Activated CD8-positive, alpha-beta memory T cell treated with anti-CD3 and anti-CD28 coated beads, Interleukin-2, amount 10 ng/mL, durations not matched to agents 7 days and 5 days (primary cell): ENCODE data around the gene TEKTIP1. TPM values are rescaled to one million over a fixed set of nuclear protein-coding genes. Genes with fewer than 3 reads are reported as not detected.

Experiments used
- ATAC-seq: fragments of 150-1000 bp; cut with Tn5 transposase; one replicate; pipeline ENCODE4 v1.10.0; 2021; ENCODE audit warnings: moderate library complexity
- CTCF ChIA-PET: fragments of 350-600 bp; sonication (Branson Sonifier 250); formaldehyde crosslinking; loops from one replicate; lab custom pipeline; 2021; ENCODE audit warnings: antibody characterized with exemption; lab: Charles Lee
- DNase-seq: peaks from one replicate; pipeline ENCODE4 v3.0.0-alpha.2; 2020
- H3K27ac Mint-ChIP-seq: one replicate; pipeline ENCODE4 v1.8.0; 2021; ENCODE audit warnings: mild to moderate bottlenecking, mixed read lengths
- H3K27me3 Mint-ChIP-seq: one replicate; pipeline ENCODE4 v1.8.0; 2021; ENCODE audit warnings: mixed read lengths
- H3K36me3 Mint-ChIP-seq: one replicate; pipeline ENCODE4 v1.8.0; 2021; ENCODE audit warnings: mild to moderate bottlenecking, mixed read lengths
- H3K4me1 Mint-ChIP-seq: one replicate; pipeline ENCODE4 v1.8.0; 2021; ENCODE audit warnings: mixed read lengths
- H3K4me3 Mint-ChIP-seq: one replicate; pipeline ENCODE4 v1.8.0; 2021; ENCODE audit warnings: mild to moderate bottlenecking, moderate library complexity, mixed read lengths
- H3K9me3 Mint-ChIP-seq: one replicate; pipeline ENCODE4 v1.8.0; 2022; ENCODE audit warnings: low read depth, mixed read lengths
- total RNA-seq, 2 experiments: library from RNA; stranded (reverse); gene quantifications; one replicate each; pipeline ENCODE4 v1.2.3, GENCODE V29; 2021

Gene TEKTIP1
- total RNA-seq, 2 experiments from 2014 or later: 5.7 to 7.2 TPM

DNA sequence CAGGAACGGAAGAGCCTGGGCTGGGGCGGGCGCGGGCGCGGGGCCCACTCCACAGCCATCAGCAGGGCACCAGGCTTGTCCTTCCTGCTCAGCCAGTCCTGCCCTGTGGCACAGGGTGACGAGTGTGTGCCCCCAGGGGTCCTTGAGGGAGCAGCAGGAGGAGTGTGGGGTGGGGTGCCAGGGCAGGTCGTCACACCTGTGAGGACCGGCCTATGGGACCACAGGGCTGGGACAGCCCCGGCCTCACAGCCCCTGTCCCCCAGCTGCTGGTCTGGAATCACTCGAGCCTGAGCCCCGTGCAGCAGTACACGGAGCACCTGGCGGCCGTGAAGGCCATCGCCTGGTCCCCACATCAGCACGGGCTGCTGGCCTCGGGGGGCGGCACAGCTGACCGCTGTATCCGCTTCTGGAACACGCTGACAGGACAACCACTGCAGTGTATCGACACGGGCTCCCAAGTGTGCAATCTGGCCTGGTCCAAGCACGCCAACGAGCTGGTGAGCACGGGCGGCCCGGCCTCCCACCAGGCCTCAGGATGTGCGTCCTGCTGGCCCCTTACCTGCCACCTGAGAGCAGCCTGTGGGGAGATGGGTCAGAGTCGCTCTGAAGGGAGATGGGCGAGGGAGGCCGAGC is 6.7 kb upstream of the TEKTIP1 start:
- ATAC-seq (no peak), DNase-seq (no peak)
- no peak overlapping the region for H3K4me3 Mint-ChIP-seq
- no peaks in the 10 kb centered on the region for H3K4me1 Mint-ChIP-seq
- H3K36me3 Mint-ChIP-seq: peaks cover 18% of the 10 kb centered on the region
- CTCF ChIA-PET: interaction anchor here (1.2 kb wide), 1 partner anchor 13 kb away, joined by 4 read pairs; no protein-coding TSS in a partner anchor
- H3K27me3 Mint-ChIP-seq: no peaks in the 10 kb centered on the region
- H3K27ac Mint-ChIP-seq: no peak overlapping the region
- H3K9me3 Mint-ChIP-seq: no peaks in the 10 kb centered on the region

DNA sequence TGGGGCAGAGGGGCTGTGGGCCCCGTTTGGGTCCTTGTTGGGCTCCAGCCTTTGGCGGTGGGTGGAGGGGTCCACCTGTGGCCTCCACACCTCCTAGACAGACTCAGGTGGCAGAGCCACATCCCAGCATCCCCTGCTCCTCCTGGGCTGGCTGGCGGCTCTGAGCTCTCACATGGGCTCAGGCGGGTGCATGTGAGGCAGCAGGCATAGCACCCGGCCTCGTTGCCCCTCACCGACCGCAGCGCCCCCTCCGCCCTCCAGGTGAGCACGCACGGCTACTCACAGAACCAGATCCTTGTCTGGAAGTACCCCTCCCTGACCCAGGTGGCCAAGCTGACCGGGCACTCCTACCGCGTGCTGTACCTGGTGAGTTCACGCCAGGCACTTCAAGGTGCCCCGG is 5.9 kb upstream of the TEKTIP1 start:
- Mint-ChIP-seq H3K36me3 (peaks cover 18% of the 10 kb centered on the region), H3K4me3 (no peak overlapping the region), H3K27ac (no peak overlapping the region), H3K9me3 (no peaks in the 10 kb centered on the region), H3K27me3 (no peaks in the 10 kb centered on the region), H3K4me1 (no peaks in the 10 kb centered on the region)
- DNase-seq (no peak), ATAC-seq (no peak)
- CTCF ChIA-PET: no interaction called here

DNA sequence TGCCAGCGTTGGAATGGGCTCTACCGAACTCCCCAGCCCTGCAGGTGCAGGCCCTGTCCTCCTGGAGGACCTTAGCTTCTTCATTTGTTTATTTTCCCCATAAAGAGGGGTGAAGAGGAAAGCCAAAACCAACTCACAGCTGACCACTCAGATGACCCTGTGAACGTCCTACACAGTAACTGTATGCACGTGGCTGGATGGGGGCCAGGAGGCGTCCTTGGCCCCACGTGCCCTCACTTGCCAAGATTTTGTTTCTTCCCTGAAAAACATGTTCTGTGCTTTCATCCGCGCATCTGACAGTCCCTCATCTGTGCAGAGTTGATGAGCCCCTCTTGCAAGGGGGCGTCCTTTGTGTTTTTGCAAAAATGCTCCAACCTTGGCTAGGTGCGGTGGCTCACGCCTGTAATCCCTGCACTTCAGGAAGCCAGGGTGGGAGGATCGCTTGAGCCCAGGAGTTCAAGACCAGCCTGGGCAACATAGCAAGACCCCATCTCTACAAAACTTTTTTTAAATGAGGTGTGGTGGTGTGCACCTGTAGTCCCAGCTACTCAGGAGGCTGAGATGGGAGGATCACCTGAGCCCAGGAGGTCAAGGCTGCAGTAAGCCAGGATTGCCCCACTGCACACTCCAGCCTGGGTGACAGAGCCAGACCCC is 5.3 kb upstream of the TEKTIP1 start:
- no peak for ATAC-seq

DNA sequence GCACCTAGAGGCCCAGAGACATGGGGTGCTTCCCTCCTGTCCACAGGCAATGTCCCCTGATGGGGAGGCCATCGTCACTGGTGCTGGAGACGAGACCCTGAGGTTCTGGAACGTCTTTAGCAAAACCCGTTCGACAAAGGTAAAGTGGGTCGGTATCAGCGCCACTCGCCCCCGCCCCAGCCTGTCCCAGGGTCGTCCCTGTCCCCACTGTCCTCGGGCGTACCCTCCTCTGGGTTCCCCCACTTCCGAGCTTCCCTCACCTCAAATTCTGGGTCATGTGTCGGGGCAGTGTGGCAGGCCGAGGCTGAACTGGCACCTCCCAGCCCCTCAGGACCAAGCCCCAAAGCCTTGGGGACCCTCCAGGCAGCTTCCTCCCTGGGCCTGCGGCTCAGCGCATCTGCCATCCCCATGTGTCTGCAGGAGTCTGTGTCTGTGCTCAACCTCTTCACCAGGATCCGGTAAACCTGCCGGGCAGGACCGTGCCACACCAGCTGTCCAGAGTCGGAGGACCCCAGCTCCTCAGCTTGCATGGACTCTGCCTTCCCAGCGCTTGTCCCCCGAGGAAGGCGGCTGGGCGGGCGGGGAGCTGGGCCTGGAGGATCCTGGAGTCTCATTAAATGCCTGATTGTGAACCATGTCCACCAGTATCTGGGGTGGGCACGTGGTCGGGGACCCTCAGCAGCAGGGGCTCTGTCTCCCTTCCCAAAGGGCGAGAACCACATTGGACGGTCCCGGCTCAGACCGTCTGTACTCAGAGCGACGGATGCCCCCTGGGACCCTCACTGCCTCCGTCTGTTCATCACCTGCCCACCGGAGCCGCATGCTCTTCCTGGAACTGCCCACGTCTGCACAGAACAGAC is 4.4 kb upstream of the TEKTIP1 start:
- Mint-ChIP-seq H3K36me3 (peaks cover 20% of the 10 kb centered on the region), H3K27me3 (no peaks in the 10 kb centered on the region), H3K27ac (no peak overlapping the region), H3K4me3 (no peak overlapping the region), H3K9me3 (peaks cover under 1% of the 10 kb centered on the region), H3K4me1 (no peaks in the 10 kb centered on the region)
- CTCF ChIA-PET: interaction anchor here (0.9 kb wide), 1 partner anchor 10 kb away, joined by 3 read pairs; no protein-coding TSS in a partner anchor
- ATAC-seq: no peak
- no peak for DNase-seq

More for the DNA sequence above, 5.3 kb upstream of the TEKTIP1 start:
- H3K4me3 Mint-ChIP-seq: no peak overlapping the region
- H3K4me1 Mint-ChIP-seq: no peaks in the 10 kb centered on the region
- CTCF ChIA-PET: interaction anchor here (0.9 kb wide), 1 partner anchor 11 kb away, joined by 3 read pairs; no protein-coding TSS in a partner anchor
- H3K27ac Mint-ChIP-seq: no peak overlapping the region
- H3K27me3 Mint-ChIP-seq: no peaks in the 10 kb centered on the region
- no peaks in the 10 kb centered on the region for H3K9me3 Mint-ChIP-seq
- DNase-seq: no peak
- peaks cover 18% of the 10 kb centered on the region for H3K36me3 Mint-ChIP-seq

DNA sequence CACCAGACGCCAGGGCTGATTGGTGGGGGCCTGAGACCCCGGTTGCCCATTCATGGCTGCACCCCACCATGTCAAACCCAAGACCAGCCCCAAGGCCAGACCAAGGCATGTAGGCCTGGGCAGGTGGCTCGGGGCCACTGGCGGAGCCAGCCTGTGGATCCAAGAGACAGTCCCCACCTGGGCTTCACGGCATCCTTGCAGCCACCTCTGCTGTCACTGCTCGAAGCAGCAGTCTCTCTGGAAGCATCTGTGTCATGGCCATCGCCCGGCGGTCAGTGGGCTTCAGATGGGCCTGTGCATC is 3.8 kb upstream of the TEKTIP1 start:
- peaks cover 24% of the 10 kb centered on the region for H3K36me3 Mint-ChIP-seq
- CTCF ChIA-PET: interaction anchor here (2.1 kb wide), 1 partner anchor 10 kb away, joined by 8 read pairs; no protein-coding TSS in a partner anchor
- H3K4me1 Mint-ChIP-seq: no peaks in the 10 kb centered on the region
- no peak overlapping the region for H3K27ac Mint-ChIP-seq
- no peaks in the 10 kb centered on the region for H3K27me3 Mint-ChIP-seq
- ATAC-seq: no peak
- no peak for DNase-seq
- no peak overlapping the region for H3K4me3 Mint-ChIP-seq
- peaks cover 2% of the 10 kb centered on the region for H3K9me3 Mint-ChIP-seq

DNA sequence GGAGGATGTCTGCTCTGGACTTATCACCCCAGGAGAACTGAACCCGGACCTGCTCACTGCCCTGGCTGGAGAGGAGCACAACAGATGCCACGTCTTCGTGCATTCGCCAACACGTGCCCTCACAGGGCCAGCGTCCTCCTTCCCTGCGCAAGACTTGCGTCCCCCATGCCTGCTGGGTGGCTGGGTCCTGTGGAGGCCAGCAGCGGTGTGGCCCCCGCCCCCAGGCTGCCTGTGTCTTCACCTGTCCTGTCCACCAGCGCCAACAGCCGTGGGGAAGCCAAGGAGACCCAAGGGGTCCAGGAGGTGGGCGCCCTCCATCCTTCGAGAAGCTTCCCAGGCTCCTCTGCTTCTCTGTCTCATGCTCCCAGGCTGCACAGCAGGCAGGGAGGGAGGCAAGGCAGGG is 3.4 kb upstream of the TEKTIP1 start:
- CTCF ChIA-PET: interaction anchor here (2.1 kb wide), 1 partner anchor 10 kb away, joined by 8 read pairs; no protein-coding TSS in a partner anchor
- Mint-ChIP-seq H3K36me3 (peaks cover 24% of the 10 kb centered on the region), H3K27me3 (no peaks in the 10 kb centered on the region), H3K27ac (no peak overlapping the region), H3K9me3 (peaks cover 2% of the 10 kb centered on the region), H3K4me3 (no peak overlapping the region), H3K4me1 (no peaks in the 10 kb centered on the region)
- DNase-seq (no peak), ATAC-seq (no peak)

DNA sequence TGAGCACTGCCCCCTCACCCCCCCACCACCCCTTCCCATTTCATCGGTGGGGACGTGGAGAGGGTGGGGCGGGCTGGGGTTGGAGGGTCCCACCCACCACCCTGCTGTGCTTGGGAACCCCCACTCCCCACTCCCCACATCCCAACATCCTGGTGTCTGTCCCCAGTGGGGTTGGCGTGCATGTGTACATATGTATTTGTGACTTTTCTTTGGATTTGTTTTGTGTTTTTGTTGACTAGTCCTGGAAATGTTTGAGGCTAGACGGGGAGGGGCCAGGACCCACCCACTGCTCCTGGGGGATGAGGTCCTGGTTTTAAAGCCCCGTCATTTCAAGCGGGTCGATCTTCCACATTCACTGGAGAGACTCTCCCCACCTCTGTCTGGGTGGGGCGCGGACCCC is 3.0 kb upstream of the TEKTIP1 start:
- no peak for DNase-seq
- ATAC-seq: no peak
- Mint-ChIP-seq H3K27ac (no peak overlapping the region), H3K9me3 (peaks cover 2% of the 10 kb centered on the region), H3K27me3 (no peaks in the 10 kb centered on the region), H3K36me3 (peaks cover 24% of the 10 kb centered on the region), H3K4me3 (no peak overlapping the region), H3K4me1 (no peaks in the 10 kb centered on the region)
- CTCF ChIA-PET: interaction anchor here (2.1 kb wide), 1 partner anchor 9 kb away, joined by 8 read pairs; no protein-coding TSS in a partner anchor

DNA sequence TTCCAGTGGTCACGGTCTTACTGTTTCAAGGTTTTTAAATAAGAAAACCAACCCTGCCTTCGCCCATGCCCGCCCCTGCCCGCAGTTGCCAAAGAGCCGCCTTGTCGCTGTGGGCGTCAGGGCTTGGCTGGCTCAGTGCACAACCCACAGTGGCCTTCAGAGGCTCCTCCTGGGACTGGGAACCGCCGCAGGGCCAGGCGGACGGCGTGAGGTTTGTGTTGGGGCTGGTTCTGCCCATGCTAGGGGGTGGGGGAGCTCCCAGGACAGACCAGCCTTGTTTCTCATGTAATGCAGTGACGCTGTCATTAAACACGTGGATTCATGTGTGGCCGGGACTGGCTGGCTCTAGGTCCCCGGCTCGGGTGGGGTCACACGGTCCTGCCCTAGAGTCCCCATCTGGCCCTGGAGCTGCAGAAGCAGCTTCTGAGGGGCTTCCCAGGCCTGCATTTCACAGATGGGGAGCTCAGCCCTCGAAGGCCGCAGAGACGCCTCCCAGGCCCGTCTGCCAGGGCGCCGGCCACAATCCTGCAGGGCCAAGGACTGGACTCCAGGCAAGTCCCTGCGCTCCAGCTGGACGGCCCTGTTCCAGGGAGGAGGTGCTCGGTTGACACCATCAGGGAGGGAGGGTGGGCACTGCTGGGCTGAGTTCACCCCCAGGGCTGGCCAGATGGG is 2.4 kb upstream of the TEKTIP1 start:
- no peaks in the 10 kb centered on the region for H3K4me1 Mint-ChIP-seq
- DNase-seq (no peak), ATAC-seq (no peak)
- CTCF ChIA-PET: interaction anchor here (2.1 kb wide), 1 partner anchor 9 kb away, joined by 8 read pairs; no protein-coding TSS in a partner anchor
- peaks cover 18% of the 10 kb centered on the region for H3K36me3 Mint-ChIP-seq
- H3K9me3 Mint-ChIP-seq: peaks cover 2% of the 10 kb centered on the region
- no peaks in the 10 kb centered on the region for H3K27me3 Mint-ChIP-seq
- H3K4me3 Mint-ChIP-seq: no peak overlapping the region
- H3K27ac Mint-ChIP-seq: no peak overlapping the region

DNA sequence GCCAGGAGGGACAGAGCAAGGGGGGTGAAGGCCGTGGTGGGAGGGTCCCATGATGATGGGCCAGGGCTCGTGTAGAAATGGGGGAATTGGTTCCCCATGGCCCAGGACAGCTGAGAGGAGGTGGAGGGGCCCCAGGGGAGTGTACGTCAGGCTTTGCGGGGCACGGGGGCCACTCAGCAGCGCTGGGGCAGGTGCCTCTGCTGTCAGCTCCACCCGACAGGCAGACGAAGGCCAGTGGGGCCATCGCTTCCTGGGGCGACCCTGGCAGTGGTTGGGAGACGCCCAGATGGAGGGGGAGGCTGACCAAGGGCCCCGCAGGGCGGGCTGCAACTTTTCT is 1.9 kb upstream of the TEKTIP1 start:
- Mint-ChIP-seq H3K27ac (no peak overlapping the region), H3K27me3 (no peaks in the 10 kb centered on the region), H3K9me3 (peaks cover 2% of the 10 kb centered on the region), H3K36me3 (peaks cover 18% of the 10 kb centered on the region), H3K4me3 (no peak overlapping the region), H3K4me1 (no peaks in the 10 kb centered on the region)
- CTCF ChIA-PET: interaction anchor here (2.1 kb wide), 1 partner anchor 8 kb away, joined by 8 read pairs; no protein-coding TSS in a partner anchor
- DNase-seq (no peak), ATAC-seq (no peak)

DNA sequence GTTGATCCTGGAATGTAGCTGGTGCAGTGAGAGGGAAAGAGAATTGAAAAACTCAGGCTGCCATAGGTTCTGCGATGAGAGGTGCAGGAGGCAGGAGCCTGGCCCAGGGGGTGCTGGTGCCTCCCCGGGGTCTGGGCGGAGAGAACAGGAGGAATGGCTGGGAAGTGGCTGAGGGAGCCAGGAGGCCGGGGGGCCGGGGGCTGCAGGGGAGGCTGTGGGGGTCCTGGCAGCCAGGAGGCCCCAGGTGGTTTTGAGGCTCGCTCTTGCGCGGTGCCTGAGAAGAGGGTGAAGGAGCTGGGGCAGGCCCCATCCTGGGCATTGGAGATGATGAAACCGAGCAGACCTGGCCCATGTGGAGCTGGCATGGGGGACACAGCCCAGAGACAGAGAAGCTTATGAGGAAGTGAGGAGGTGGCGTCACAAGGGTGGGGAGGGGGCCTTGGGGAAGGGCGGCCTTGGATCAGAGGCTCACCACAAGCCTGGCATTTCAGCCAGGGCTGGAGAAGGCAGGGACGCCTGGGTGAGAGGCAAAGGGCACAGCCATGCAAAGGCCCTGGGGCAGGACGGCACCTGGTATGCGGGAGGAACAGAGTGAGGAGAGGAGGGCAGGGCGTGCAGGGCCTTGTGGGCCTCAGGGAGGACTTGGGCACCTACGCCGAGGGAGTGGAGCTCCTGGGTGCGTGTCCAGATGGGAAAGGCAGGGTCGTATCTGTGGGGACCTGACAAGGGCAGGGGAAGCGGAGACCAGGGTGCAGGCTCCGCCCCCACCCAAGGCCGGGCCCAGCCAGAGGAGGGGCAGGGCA is 1.3 kb upstream of the TEKTIP1 start:
- H3K36me3 Mint-ChIP-seq: peaks cover 18% of the 10 kb centered on the region
- CTCF ChIA-PET: interaction anchor here (1.0 to 2.1 kb wide), 2 partner anchors 8 to 11 kb away, joined by 3 to 8 read pairs; no protein-coding TSS in a partner anchor
- H3K27ac Mint-ChIP-seq: no peak overlapping the region
- no peaks in the 10 kb centered on the region for H3K4me1 Mint-ChIP-seq
- H3K4me3 Mint-ChIP-seq: no peak overlapping the region
- ATAC-seq (no peak), DNase-seq (no peak)
- H3K9me3 Mint-ChIP-seq: peaks cover 2% of the 10 kb centered on the region
- H3K27me3 Mint-ChIP-seq: no peaks in the 10 kb centered on the region

DNA sequence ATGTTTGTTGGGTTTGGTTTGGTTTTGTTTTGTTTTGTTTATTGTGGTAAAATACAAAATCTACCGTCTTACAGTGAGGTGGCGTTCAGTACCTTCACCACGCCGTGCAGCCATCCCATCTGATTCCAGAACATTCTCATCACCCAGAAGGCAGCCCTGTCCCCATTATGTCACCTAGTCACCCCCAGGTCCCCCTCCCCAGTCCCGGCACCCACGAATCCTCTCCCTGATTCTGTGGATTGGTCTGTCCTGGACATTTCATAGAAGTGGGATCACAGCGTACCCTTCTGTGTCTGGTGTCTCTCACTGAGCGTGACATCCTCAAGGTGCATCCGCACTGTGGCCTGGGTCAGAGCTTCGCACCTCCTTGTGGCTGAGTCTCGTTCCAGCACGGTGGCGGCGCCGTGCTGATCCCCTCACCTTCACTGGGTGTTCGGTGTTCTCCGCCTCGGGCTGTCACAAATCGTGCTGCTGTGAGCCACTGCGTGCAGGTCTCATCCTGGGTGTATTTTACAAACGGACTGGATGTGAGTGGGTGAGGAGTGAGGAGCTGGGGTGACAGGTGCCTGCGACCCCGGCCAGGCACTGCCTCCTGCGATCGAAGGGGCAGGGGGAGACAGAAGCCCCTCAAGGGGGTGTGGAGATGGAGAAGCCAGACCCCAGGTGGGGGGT is 580 bp upstream of the TEKTIP1 start:
- ATAC-seq (no peak), DNase-seq (no peak)
- CTCF ChIA-PET: interaction anchor here (1.0 to 1.4 kb wide), 3 partner anchors 10 to 154 kb away, joined by 3 read pairs; no protein-coding TSS in a partner anchor
- no peaks in the 10 kb centered on the region for H3K27me3 Mint-ChIP-seq
- H3K9me3 Mint-ChIP-seq: peaks cover 2% of the 10 kb centered on the region
- no peak overlapping the region for H3K4me3 Mint-ChIP-seq
- peaks cover 18% of the 10 kb centered on the region for H3K36me3 Mint-ChIP-seq
- no peak overlapping the region for H3K27ac Mint-ChIP-seq
- H3K4me1 Mint-ChIP-seq: no peaks in the 10 kb centered on the region

DNA sequence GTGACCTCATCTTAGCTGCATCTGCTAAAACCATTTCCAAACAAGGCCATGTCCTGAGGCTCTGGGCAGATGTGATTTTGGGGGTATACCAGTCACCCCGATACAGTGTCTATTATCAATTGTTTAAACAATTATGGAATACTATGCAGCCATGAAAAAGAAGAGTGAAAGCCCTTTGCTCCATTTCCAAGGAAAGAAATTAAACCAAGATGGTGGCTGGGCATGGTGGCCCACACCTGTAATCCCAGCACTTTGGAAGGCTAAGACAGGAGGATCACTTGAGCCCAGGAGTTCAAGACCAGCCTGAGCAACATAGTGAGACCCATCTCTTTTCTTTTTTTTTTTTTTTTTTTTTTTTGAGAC is 763 bp downstream of the TEKTIP1 start:
- Mint-ChIP-seq H3K4me3 (no peak overlapping the region), H3K36me3 (peaks cover 14% of the 10 kb centered on the region), H3K27ac (no peak overlapping the region), H3K27me3 (no peaks in the 10 kb centered on the region), H3K4me1 (no peaks in the 10 kb centered on the region), H3K9me3 (peaks cover 2% of the 10 kb centered on the region)
- no peak for DNase-seq
- ATAC-seq: no peak
- CTCF ChIA-PET: interaction anchor here (1.4 kb wide), 2 partner anchors 15 to 153 kb away, joined by 3 read pairs; no protein-coding TSS in a partner anchor
